Erythroblast (primary cell): Measurements from ENCODE around the gene ZBTB20.

ENCODE experiments used
- GATA1 ChIP-seq: IDR thresholded peaks from 2 replicates; pipeline ENCODE4 v1.6.1; 2011; ENCODE audit warnings: low read depth, mild to moderate bottlenecking, control low read depth, low read length, moderate library complexity
- POLR2A ChIP-seq: IDR thresholded peaks from 2 replicates; pipeline ENCODE4 v1.6.1; 2011; ENCODE audit warnings: mild to moderate bottlenecking, low read length

- no peak for TF ChIP-seq POLR2A
- no peak for TF ChIP-seq GATA1
These were observed 769.7 kb downstream of the ZBTB20 start for GRCh38 chr3:114377426-114377825.
